ENCODE measurements around the gene WNT7A.
A peak's percentile ranks its signal among the peaks of the same experiment; 100 is the strongest.

Gene WNT7A

DNA sequence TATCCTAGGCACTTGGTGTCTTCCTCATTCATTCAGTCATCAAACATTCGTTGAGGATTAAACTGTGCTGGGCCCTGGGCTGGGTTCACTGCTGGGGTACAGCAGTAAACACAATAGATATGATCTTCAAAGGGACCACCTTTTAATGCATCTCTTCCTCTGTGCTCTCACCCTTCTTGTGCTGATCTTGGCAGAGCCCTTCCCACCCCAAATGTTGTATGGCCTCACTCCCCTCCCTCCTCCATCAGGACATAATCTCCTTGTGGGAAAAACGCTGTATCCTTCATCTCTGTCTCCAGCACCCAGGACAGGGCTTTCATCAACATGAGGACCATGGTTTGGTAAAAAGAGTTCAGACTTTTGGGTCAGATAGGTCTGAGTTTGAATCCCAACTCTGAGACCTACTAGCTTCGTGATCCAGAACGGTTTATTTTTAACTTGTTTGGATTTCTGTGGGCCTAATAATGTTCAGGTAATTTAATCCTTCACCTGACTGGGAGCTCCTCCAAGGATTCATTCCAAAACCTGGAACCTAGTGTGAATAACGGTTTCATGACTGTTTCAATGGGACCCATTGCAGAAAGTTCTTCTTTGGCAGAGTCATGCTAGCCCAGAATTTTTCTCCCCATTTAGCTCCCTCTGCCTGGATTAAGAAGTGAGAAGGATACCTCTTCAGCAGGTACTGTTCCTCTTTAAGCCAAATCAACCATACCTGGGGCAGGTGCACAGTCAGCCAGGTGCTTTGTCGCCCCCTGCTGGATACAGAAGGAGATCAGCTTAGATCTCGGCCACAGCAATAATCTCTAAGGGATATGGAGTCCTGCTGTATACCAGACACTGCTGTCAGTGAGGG lies 5.2 kb upstream of the WNT7A start:
- peak; percentile 43 to 67 (median 45) for DNase-seq

DNA sequence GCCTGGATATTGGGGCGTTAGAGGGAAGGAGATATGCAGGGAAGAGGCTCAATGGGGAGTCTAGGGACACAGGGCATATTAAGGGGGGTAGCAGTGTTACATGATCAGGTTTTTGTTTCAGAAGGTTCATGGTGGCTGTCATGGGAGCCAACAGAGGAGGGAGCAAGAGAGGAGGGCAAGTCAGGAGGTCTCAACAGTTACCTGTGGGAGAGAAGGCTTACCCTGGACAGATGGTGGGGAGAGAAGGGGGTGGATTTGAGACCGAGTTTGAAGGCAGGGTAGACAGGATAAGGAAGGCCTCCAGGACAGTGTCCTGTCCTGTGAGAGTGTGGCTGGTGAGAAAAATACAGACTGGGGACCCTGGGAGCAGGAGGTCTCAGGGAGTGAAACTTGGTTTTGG lies 3.8 kb upstream of the WNT7A start:
- Histone ChIP-seq H3K36me3 (ENCODE audit: control insufficient read depth, insufficient read depth, low read length) (no peaks in the 10 kb centered on the region), H3K9me3 (ENCODE audit: control insufficient read depth, low read length) (no peaks in the 10 kb centered on the region), H3K27ac (ENCODE audit: insufficient read depth, low read length, poor library complexity, severe bottlenecking) (no peak overlapping the region), H3K27me3 (replicated peaks; ENCODE audit: control insufficient read depth, insufficient read depth, low read length, poor library complexity, severe bottlenecking) (no peaks in the 10 kb centered on the region), H3K4me3 (ENCODE audit: insufficient read depth, low read depth, low read length, poor library complexity, severe bottlenecking) (no peak overlapping the region), H3K4me1 (ENCODE audit: control insufficient read depth, insufficient read depth, low read length, poor library complexity, severe bottlenecking) (peaks cover 8% of the 10 kb centered on the region)
- no peak for DNase-seq

More for the DNA sequence above, 5.2 kb upstream of the WNT7A start:
- no peak overlapping the region for H3K4me3 ChIP-seq (ENCODE audit: insufficient read depth, low read depth, low read length, poor library complexity, severe bottlenecking)
- peaks cover 8% of the 10 kb centered on the region for H3K4me1 ChIP-seq (ENCODE audit: control insufficient read depth, insufficient read depth, low read length, poor library complexity, severe bottlenecking)
- no peaks in the 10 kb centered on the region for H3K36me3 ChIP-seq (ENCODE audit: control insufficient read depth, insufficient read depth, low read length)
- no peak overlapping the region for H3K27ac ChIP-seq (ENCODE audit: insufficient read depth, low read length, poor library complexity, severe bottlenecking)
- H3K9me3 ChIP-seq (ENCODE audit: control insufficient read depth, low read length) = no peaks in the 10 kb centered on the region
- H3K27me3 ChIP-seq (replicated peaks; ENCODE audit: control insufficient read depth, insufficient read depth, low read length, poor library complexity, severe bottlenecking) = no peaks in the 10 kb centered on the region

DNA sequence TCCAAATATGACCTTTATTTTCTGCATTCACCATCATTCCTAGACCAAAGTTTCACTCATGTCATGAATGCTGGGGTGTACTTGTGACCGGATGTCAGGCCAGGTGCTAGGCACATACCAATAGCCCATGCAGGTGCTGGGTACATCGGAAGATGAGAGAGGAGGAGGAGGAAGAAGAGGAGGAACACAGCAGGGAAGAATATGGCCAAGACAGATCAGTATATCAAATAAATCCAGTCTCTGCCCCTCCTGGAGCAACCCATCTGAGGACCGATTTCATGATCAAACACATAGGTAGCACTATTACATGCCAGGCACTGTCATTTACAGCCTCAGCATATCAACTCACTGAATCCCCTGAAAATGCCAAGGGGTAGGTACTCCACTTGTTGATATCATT lies 3.0 kb upstream of the WNT7A start:
- Histone ChIP-seq H3K27me3 (replicated peaks; ENCODE audit: control insufficient read depth, insufficient read depth, low read length, poor library complexity, severe bottlenecking) (no peaks in the 10 kb centered on the region), H3K4me3 (ENCODE audit: insufficient read depth, low read depth, low read length, poor library complexity, severe bottlenecking) (no peak overlapping the region), H3K4me1 (ENCODE audit: control insufficient read depth, insufficient read depth, low read length, poor library complexity, severe bottlenecking) (peaks cover 11% of the 10 kb centered on the region), H3K36me3 (ENCODE audit: control insufficient read depth, insufficient read depth, low read length) (no peaks in the 10 kb centered on the region), H3K9me3 (ENCODE audit: control insufficient read depth, low read length) (no peaks in the 10 kb centered on the region), H3K27ac (ENCODE audit: insufficient read depth, low read length, poor library complexity, severe bottlenecking) (no peak overlapping the region)
- no peak for DNase-seq

DNA sequence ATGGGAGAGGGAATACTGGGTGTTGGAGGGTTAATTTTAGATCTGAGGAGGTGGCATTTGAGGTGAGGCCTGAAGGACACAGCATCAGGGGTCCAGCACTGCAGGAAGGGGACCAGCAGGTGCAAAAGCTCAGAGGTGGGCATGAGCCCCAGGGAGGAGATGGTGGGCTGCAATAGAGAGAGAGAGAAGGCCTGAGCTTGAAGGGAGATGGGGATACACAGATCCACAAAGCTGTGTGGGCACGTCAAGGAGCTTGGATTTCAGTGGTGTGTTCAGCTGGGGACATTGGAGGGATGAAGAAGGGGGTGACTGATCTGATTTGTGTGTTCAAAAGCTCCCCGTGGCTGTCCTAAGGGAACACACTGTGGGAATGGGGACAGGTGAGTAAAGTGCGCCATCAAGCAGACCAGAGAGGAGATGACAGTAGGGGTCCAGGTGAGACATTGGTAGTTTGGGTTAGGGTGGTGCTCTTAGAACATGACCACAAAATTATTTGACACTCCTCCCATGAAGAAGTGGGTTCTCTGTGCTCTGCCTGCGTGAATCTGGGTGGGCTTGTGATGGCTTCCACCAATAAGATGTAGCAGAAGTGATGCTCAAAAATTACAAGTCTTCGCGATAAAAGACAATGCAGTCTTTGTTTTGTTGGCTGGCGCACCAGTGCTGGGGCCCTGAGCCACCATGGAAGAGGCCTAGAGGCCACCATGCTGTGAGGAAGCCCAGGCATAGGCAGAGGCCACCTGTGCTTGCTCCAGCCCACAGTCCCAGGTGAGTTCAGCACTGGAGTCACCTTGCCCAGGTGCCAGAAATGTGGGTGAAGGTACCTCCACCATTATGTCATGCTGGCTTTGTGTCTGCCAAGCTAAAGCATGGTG lies 1.9 kb upstream of the WNT7A start:
- no peak overlapping the region for H3K27ac ChIP-seq (ENCODE audit: insufficient read depth, low read length, poor library complexity, severe bottlenecking)
- H3K36me3 ChIP-seq (ENCODE audit: control insufficient read depth, insufficient read depth, low read length) = no peaks in the 10 kb centered on the region
- H3K4me3 ChIP-seq (ENCODE audit: insufficient read depth, low read depth, low read length, poor library complexity, severe bottlenecking) = no peak overlapping the region
- H3K27me3 ChIP-seq (replicated peaks; ENCODE audit: control insufficient read depth, insufficient read depth, low read length, poor library complexity, severe bottlenecking) = no peaks in the 10 kb centered on the region
- no peaks in the 10 kb centered on the region for H3K9me3 ChIP-seq (ENCODE audit: control insufficient read depth, low read length)
- no peak for DNase-seq
- H3K4me1 ChIP-seq (ENCODE audit: control insufficient read depth, insufficient read depth, low read length, poor library complexity, severe bottlenecking) = peaks cover 16% of the 10 kb centered on the region

DNA sequence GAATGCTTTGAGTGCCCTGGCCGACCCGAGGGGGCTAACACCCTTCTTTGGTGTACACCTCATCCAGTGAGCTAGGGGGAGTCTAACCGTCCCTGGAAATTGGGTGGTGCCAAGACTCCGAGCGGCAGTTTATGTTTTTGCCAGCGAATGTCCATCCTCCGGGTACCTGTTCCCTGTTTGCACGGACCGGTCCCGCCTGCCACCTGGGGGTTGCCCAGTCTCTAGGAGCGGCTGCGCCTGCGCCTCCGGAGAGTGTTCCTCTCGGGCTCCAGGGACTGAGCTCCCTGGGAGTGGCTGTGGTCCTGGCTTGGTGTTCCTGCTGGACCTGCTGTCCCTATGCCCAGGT lies 913 bp upstream of the WNT7A start:
- Histone ChIP-seq H3K4me1 (ENCODE audit: control insufficient read depth, insufficient read depth, low read length, poor library complexity, severe bottlenecking) (peaks cover 16% of the 10 kb centered on the region), H3K9me3 (ENCODE audit: control insufficient read depth, low read length) (no peaks in the 10 kb centered on the region), H3K36me3 (ENCODE audit: control insufficient read depth, insufficient read depth, low read length) (no peaks in the 10 kb centered on the region), H3K27me3 (replicated peaks; ENCODE audit: control insufficient read depth, insufficient read depth, low read length, poor library complexity, severe bottlenecking) (no peaks in the 10 kb centered on the region), H3K27ac (ENCODE audit: insufficient read depth, low read length, poor library complexity, severe bottlenecking) (peak overlapping the region; percentile 53), H3K4me3 (ENCODE audit: insufficient read depth, low read depth, low read length, poor library complexity, severe bottlenecking) (peak overlapping the region; percentile 64)
- DNase-seq = no peak

DNA sequence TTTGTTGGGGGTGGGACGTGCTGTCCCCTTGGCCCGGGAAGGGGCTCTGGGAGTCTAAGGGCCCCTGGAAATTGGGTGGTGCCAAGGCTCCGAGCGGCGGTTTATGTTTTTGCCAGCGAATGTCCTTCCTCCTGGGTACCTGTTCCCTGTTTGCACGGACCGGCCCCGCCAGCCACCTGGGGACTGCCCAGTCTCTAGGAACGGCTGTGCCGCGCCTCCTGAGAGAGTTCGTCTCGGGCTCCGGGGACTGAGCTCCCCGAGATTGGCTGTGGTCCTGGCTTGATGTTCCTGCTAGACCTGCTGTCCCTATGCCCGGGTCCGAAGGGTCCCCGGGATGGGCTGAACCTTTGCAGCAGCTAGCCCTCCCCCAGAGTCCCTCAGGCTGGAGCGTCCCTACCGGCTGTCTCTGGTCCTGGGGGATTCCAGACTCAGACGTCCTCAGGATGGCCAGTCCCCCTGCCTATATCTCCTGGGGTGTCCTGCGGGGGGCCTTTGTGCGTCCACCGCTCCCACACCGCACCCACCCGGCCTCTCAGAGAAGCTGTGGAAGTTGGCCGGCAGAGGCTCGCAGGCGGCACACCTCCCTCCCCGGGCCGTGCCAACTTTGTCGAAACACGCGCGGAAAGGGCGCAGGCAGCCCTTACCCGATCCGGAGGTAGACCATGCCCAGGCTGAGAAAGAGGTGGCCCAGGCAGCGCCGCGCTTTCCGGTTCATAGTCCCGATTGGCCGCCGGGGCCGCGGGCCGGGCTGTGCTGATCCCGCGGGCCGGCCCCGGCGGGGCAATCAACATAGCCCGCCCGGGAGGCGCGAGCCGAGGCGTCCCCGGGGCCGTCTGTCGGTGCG lies 547 bp downstream of the WNT7A start:
- H3K4me3 ChIP-seq (ENCODE audit: insufficient read depth, low read depth, low read length, poor library complexity, severe bottlenecking) = peak overlapping the region; percentile 83
- peak overlapping the region; percentile 50 for H3K27ac ChIP-seq (ENCODE audit: insufficient read depth, low read length, poor library complexity, severe bottlenecking)
- DNase-seq = no peak
- H3K9me3 ChIP-seq (ENCODE audit: control insufficient read depth, low read length) = no peaks in the 10 kb centered on the region
- no peaks in the 10 kb centered on the region for H3K27me3 ChIP-seq (replicated peaks; ENCODE audit: control insufficient read depth, insufficient read depth, low read length, poor library complexity, severe bottlenecking)
- H3K4me1 ChIP-seq (ENCODE audit: control insufficient read depth, insufficient read depth, low read length, poor library complexity, severe bottlenecking) = peaks cover 16% of the 10 kb centered on the region
- H3K36me3 ChIP-seq (ENCODE audit: control insufficient read depth, insufficient read depth, low read length) = peaks cover 1% of the 10 kb centered on the region

DNA sequence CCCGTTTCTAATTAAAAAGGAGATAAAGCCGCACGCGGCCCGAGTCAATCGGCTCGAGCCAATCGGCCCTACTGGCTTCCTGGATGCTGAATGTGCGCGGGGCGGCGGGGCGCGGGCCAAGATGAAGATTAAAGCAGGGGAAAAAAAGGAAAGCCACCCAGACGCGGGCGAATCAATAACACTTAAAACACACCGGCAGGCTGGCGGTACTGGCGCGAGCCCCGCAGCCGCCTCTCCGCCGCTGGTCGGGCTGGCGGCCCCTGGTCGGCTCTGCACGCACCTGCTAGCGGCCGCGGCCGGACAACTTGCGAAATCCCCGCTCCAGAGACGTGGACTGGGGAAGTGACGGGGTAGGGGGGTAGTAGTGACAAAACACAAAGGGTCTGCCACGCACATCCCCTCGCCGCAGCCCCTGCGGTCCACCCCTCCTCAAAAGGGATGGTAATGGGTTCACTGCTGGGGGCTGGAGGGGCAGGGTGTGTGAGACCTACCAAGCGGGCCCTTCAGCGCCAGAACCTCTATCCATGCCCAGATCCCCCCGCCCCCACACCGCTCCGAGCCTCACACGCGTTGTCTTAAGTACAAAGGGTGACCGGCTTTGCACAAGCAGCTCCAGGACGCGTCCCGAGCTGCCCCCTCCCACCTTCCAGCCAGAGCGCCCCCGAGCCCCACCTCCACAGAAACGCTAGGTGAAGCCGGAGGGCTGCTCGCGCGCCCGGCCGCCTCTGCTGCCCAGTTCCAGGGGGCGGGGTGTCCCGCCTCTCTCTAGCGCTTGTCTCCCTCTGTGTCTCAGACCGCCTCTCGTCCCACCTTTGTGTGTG lies 1.4 kb downstream of the WNT7A start:
- H3K4me3 ChIP-seq (ENCODE audit: insufficient read depth, low read depth, low read length, poor library complexity, severe bottlenecking) = peak overlapping the region; percentile 83
- DNase-seq = no peak
- no peaks in the 10 kb centered on the region for H3K9me3 ChIP-seq (ENCODE audit: control insufficient read depth, low read length)
- H3K27ac ChIP-seq (ENCODE audit: insufficient read depth, low read length, poor library complexity, severe bottlenecking) = peak overlapping the region; percentile 50
- peaks cover 3% of the 10 kb centered on the region for H3K36me3 ChIP-seq (ENCODE audit: control insufficient read depth, insufficient read depth, low read length)
- H3K4me1 ChIP-seq (ENCODE audit: control insufficient read depth, insufficient read depth, low read length, poor library complexity, severe bottlenecking) = peaks cover 16% of the 10 kb centered on the region
- H3K27me3 ChIP-seq (replicated peaks; ENCODE audit: control insufficient read depth, insufficient read depth, low read length, poor library complexity, severe bottlenecking) = no peaks in the 10 kb centered on the region

DNA sequence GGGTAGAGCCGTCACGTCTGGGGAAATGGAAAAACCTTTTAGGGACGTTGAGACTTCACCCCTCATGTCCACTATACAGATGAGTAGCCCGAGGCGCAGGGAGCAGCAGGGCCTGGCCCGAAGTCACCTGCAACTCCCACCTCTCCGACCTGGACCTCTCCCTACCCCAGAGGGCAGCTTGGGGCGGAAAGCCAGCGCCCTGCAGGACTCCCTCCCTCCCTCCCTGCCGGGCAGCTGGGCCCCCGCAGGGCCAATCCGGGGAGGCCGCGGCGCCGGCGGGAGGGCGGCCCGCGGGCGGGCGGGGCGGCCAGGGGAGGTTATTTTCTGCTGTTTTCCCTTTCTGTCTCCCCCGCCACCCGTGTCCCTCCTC lies 2.0 kb downstream of the WNT7A start:
- H3K4me3 ChIP-seq (ENCODE audit: insufficient read depth, low read depth, low read length, poor library complexity, severe bottlenecking) = peak overlapping the region; percentile 83
- peak overlapping the region; percentile 50 for H3K27ac ChIP-seq (ENCODE audit: insufficient read depth, low read length, poor library complexity, severe bottlenecking)
- H3K27me3 ChIP-seq (replicated peaks; ENCODE audit: control insufficient read depth, insufficient read depth, low read length, poor library complexity, severe bottlenecking) = no peaks in the 10 kb centered on the region
- H3K9me3 ChIP-seq (ENCODE audit: control insufficient read depth, low read length) = no peaks in the 10 kb centered on the region
- DNase-seq = no peak
- H3K36me3 ChIP-seq (ENCODE audit: control insufficient read depth, insufficient read depth, low read length) = peaks cover 3% of the 10 kb centered on the region
- H3K4me1 ChIP-seq (ENCODE audit: control insufficient read depth, insufficient read depth, low read length, poor library complexity, severe bottlenecking) = peaks cover 16% of the 10 kb centered on the region

DNA sequence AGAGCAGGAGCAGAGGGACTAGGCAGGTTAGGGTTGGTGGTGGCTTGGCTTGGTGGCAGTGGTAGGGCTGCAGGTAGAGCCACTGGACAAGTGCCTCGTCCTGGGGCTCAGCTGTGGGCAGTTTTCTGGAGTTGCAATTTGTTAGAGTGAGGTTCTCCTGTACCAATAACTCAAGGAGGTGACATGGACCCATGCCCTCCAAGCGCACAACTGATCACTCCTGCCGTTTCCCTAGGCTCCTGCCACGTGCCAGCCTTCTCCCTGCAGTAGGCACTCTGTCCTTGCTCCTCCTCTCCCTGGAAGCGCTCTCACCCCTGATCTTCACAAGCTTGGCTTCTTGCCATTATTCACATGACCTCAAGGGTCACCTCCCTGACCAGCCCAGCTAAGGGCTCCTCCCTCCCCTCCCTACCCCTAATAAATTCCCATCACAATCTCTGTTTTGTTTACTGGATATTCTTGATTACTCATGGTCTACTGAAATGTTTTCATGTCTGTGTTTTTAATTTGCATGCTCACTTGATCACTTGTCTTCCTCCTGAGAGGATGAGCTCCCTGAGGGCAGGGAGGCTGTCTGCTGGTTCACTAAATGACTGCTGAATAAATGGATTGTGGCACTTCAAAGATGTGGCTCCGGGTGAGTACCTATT lies 3.3 kb downstream of the WNT7A start:
- Histone ChIP-seq H3K27ac (ENCODE audit: insufficient read depth, low read length, poor library complexity, severe bottlenecking) (no peak overlapping the region), H3K4me1 (ENCODE audit: control insufficient read depth, insufficient read depth, low read length, poor library complexity, severe bottlenecking) (peaks cover 16% of the 10 kb centered on the region), H3K9me3 (ENCODE audit: control insufficient read depth, low read length) (no peaks in the 10 kb centered on the region), H3K27me3 (replicated peaks; ENCODE audit: control insufficient read depth, insufficient read depth, low read length, poor library complexity, severe bottlenecking) (no peaks in the 10 kb centered on the region), H3K36me3 (ENCODE audit: control insufficient read depth, insufficient read depth, low read length) (peaks cover 7% of the 10 kb centered on the region), H3K4me3 (ENCODE audit: insufficient read depth, low read depth, low read length, poor library complexity, severe bottlenecking) (no peak overlapping the region)
- DNase-seq = no peak
